Mucosa of rectum (tissue), 2 donors: ENCODE data around the gene TBCD.
A peak's percentile ranks its signal among the peaks of the same experiment; 100 is the strongest.

Source experiments
- H3K27ac ChIP-seq, 2 donors: one replicate each; pipeline ENCODE4 v1.7.0; 2013; ENCODE audit warnings: inconsistent platforms in 2 of 2, low read depth in 2 of 2, low read length in 2 of 2
- H3K27me3 ChIP-seq, 2 donors: one replicate each; pipeline ENCODE4 v1.7.0; 2013; ENCODE audit warnings: low read length in 2 of 2; ENCODE audit not compliant: control insufficient read depth in 2 of 2, insufficient read depth in 2 of 2
- H3K36me3 ChIP-seq, 2 donors: one replicate each; pipeline ENCODE4 v1.7.0; 2013; ENCODE audit warnings: low read length in 2 of 2; ENCODE audit not compliant: control insufficient read depth in 2 of 2, insufficient read depth in 2 of 2
- H3K4me1 ChIP-seq, 2 donors: one replicate each; pipeline ENCODE4 v1.7.0; 2013; ENCODE audit warnings: low read length in 2 of 2, mild to moderate bottlenecking in 1 of 2; ENCODE audit not compliant: control insufficient read depth in 2 of 2, insufficient read depth in 2 of 2
- H3K4me3 ChIP-seq, 2 donors: one replicate each; pipeline ENCODE4 v1.7.0; 2013; ENCODE audit warnings: low read length in 2 of 2
- H3K9ac ChIP-seq, 2 donors: one replicate each; pipeline ENCODE4 v1.7.0; 2013; ENCODE audit warnings: low read length in 2 of 2, low read depth in 1 of 2, mild to moderate bottlenecking in 1 of 2
- H3K9me3 ChIP-seq, 2 donors: one replicate each; pipeline ENCODE4 v1.7.0; 2013; ENCODE audit warnings: low read length in 2 of 2; ENCODE audit not compliant: control insufficient read depth in 2 of 2
- donor health status: healthy.
- donor health status: Normal muscosa, but diverticular disease.

Gene TBCD

DNA sequence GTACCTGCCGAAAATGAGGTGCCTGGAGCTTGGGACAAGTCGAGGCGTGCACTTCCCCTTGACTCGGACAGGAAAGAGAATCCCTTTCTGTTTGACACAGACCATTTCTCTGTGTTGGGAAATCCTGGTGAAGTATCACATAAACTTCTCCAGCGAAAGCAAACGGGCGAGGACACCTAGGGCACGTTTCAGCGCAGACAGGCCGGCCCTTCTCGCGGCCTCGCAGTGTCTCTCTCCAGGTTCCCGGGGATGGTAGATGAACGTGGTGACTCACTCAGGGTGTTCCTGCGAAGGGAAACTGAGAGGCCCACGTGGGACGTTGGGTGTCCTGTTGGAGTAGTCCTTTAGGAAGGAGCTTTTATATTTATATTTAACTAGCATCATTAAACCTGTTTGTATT is 124.3 kb downstream of the TBCD start:
- Histone ChIP-seq H3K36me3 (peaks cover 0 to 7% of the 10 kb centered on the region in 2 donors), H3K9ac (no peak overlapping the region), H3K27me3 (no peaks in the 10 kb centered on the region), H3K4me1 (peaks cover 4 to 12% of the 10 kb centered on the region in 2 donors), H3K4me3 (no peak overlapping the region), H3K9me3 (no peaks in the 10 kb centered on the region), H3K27ac (no peak overlapping the region)

DNA sequence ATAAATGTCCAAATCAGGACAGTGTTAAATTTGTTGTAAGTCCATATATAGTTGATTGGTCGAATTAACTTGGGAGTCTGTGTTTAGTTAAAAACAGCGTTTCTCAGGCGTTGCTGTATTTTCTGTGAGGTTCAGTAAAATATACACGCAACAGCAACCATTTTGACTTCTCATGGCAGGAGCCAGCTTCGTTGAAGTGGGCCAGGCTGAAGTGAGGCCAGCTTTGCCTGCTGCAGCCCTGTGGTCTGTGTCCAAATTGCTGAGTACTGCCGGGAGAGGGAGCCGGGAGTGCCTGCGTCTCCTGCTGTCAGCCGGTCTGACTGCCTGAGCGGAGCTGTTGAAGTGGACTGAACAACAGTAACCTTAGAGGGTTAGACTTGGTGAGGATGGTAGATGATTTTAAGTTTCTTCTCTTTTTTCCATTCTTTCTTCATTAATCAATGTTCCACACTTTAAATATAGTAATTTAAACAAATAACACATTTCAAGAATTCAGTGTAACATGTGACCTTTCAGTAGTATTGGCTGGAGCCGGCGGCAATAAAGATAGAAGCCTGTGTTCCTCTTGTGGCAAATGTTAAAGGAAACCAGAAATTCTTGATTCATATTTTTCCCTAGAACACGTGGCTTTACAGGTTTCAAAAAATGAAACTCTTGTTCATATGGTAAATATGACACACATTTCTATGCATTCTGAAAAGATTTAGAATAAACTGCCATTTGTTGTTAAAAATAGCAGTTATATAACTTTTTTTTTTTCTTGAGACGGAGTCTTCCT is 124.9 kb downstream of the TBCD start:
- no peak overlapping the region for H3K4me3 ChIP-seq
- H3K27me3 ChIP-seq, result no peaks in the 10 kb centered on the region
- H3K36me3 ChIP-seq, result peaks cover 0 to 6% of the 10 kb centered on the region in 2 donors
- H3K4me1 ChIP-seq, result peaks cover 7 to 13% of the 10 kb centered on the region in 2 donors
- peak overlapping the region in 1 of 2 donors; percentile 19 for H3K9ac ChIP-seq
- peak overlapping the region in 1 of 2 donors; percentile 21 for H3K27ac ChIP-seq
- no peaks in the 10 kb centered on the region for H3K9me3 ChIP-seq

DNA sequence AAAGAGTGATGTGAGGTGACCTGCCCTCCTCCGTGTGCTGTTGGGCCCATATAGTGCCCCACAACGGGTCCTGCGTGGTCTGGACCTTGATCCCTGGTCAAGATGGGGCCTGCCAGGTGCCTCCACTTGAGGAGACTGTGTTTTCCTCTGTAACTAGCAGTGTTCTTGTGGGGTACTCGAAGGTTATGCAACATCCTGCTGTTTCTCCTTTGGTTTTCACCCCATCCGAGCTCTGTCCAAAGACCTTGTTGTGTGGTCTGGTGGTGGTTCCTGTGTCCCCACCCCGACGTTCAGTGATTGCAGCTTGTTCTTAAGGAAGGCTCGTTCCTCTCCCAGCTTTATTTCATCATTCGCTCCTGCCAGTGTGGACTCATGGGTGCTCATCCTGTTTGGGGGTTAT is 126.7 kb downstream of the TBCD start:
- H3K36me3 ChIP-seq, result peaks cover 0 to 2% of the 10 kb centered on the region in 2 donors
- H3K4me1 ChIP-seq, result peaks cover 18 to 23% of the 10 kb centered on the region in 2 donors
- no peaks in the 10 kb centered on the region for H3K9me3 ChIP-seq
- no peak overlapping the region for H3K9ac ChIP-seq
- H3K27me3 ChIP-seq, result no peaks in the 10 kb centered on the region
- H3K4me3 ChIP-seq, result no peak overlapping the region
- no peak overlapping the region for H3K27ac ChIP-seq

DNA sequence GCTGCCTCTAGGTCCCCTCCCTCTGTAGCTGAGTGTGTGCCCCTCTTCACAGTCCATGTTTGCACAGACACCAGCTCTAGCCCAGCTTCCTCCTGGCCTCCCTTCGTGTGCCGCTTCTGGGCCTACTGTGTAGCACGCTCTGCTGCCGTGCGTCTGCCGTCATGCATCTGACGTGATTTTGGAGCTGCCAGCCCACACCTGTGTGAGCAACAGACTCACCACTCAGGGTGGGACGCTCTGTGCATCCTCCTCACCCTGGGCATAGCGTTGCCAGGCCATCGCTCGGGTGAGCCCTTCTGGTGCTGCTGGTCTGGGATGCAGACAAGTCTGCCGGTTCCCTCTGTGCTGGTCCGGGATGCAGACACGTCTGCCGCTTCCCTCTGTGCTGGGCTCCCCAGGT is 127.4 kb downstream of the TBCD start:
- no peaks in the 10 kb centered on the region for H3K27me3 ChIP-seq
- no peak overlapping the region for H3K9ac ChIP-seq
- H3K9me3 ChIP-seq, result no peaks in the 10 kb centered on the region
- H3K4me3 ChIP-seq, result no peak overlapping the region
- peaks cover 0 to 2% of the 10 kb centered on the region in 2 donors for H3K36me3 ChIP-seq
- no peak overlapping the region for H3K27ac ChIP-seq
- H3K4me1 ChIP-seq, result peaks cover 21 to 26% of the 10 kb centered on the region in 2 donors

DNA sequence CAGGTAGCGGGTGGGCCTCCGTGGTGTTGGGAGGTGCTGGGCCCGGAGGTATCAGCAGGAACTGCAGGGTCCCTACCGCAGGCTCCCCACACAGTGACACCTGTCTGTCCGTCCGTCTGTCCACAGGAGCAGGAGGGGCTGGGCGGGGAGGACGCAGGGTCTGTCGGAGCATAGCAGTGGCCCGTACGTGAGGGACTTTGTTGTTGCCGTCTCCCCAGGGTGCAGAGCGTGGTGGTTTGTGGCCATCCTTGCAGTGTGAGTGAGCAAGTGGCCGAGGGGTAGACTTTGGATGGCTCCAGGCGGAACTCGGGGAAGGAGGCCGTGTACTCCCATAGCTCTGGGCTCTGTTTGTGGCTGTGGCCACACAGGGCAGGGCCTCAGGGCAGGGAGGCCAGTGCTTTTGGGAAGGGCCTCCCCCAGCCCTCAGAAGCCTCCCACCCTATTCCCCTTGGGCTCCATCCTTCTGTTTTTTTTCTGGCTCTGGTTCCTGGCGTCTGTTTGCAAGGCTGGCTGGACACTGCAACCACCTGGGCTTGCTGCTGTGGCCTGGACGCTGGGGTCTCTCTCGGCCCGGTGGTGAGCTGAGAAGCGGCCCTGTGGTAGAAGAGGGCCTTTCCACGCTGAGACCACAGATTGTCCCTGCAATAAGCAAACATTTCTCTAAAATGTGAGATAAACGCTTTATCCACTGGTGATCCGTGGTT is 128.9 kb downstream of the TBCD start:
- no peak overlapping the region for H3K9ac ChIP-seq
- no peak overlapping the region for H3K4me3 ChIP-seq
- no peaks in the 10 kb centered on the region for H3K9me3 ChIP-seq
- H3K4me1 ChIP-seq, result peaks cover 21 to 26% of the 10 kb centered on the region in 2 donors
- H3K27me3 ChIP-seq, result no peaks in the 10 kb centered on the region
- peaks cover 0 to 2% of the 10 kb centered on the region in 2 donors for H3K36me3 ChIP-seq
- no peak overlapping the region for H3K27ac ChIP-seq

DNA sequence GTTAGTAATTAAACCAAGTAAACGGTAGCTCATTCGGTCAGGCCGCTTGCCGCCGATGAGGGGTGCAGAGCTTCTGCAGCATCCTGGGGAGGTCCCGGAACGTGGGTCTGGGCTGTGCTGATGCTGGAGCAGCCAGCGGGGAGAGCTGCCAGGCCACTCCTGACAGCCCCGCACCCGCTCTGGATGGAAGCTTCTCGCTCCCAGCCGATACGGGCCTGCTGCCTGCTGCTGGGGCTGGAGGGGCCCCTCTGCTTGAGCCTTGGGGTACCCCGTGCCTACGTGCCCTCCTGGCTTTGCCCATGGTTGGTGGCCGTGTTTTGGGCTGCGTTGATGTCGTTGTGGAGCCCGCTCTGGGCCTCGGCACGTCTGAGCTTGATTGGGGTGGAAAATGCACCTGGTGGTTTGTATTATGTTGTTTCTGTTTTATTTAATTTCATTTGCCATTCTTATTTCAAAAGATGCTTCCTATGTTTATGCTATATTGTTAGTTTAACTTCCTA is 129.5 kb downstream of the TBCD start:
- peaks cover 21 to 26% of the 10 kb centered on the region in 2 donors for H3K4me1 ChIP-seq
- no peaks in the 10 kb centered on the region for H3K9me3 ChIP-seq
- peak overlapping the region in 1 of 2 donors; percentile 82 for H3K27ac ChIP-seq
- no peaks in the 10 kb centered on the region for H3K27me3 ChIP-seq
- H3K36me3 ChIP-seq, result peaks cover 0 to 6% of the 10 kb centered on the region in 2 donors
- H3K4me3 ChIP-seq, result no peak overlapping the region
- H3K9ac ChIP-seq, result no peak overlapping the region

DNA sequence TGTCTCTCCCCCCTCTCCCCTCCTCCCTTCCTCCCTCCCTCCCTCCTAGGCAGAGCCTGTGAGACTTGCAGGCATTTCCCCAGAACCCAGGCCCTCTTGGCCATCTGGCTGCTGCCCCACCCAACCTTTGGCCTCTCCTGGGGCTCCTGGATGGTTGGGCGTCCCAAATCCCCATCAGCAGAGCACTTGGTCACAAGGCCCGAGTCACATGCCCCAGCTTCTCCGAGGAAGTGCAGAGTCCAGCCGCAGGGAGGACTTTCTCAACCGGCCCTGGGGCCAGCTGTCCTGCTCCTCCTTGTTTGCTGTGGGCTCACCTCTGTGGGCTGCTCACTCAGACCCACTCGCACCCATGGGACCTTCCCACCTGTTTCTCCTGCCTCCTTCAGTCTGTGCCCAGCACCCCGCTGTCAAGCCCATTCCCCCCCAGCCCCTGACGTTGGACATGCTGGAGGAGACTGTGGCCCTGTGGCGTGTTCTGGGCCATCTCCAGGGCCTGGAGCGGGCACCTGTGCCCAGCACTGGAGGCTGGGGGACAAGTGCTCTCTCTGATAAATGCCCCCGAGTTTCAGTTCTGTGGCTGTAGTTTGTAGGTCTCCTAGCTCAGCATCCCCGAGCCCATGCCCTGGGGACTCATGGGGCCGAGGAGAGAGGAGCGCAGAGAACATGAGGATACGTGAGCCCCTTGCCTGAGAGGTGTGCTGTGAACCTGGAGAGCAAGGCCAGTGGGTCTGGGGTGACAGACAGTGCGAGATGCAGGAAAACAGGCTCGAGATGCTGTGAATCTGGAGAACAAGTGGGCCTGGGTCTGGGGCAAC is 130.2 kb downstream of the TBCD start:
- Histone ChIP-seq H3K9me3 (no peaks in the 10 kb centered on the region), H3K4me1 (peaks cover 17 to 26% of the 10 kb centered on the region in 2 donors), H3K27me3 (no peaks in the 10 kb centered on the region), H3K36me3 (peaks cover 0 to 6% of the 10 kb centered on the region in 2 donors), H3K27ac (peak overlapping the region; percentile 55 to 82), H3K9ac (peak overlapping the region; percentile 14 to 72), H3K4me3 (peak overlapping the region in 1 of 2 donors; percentile 31)

DNA sequence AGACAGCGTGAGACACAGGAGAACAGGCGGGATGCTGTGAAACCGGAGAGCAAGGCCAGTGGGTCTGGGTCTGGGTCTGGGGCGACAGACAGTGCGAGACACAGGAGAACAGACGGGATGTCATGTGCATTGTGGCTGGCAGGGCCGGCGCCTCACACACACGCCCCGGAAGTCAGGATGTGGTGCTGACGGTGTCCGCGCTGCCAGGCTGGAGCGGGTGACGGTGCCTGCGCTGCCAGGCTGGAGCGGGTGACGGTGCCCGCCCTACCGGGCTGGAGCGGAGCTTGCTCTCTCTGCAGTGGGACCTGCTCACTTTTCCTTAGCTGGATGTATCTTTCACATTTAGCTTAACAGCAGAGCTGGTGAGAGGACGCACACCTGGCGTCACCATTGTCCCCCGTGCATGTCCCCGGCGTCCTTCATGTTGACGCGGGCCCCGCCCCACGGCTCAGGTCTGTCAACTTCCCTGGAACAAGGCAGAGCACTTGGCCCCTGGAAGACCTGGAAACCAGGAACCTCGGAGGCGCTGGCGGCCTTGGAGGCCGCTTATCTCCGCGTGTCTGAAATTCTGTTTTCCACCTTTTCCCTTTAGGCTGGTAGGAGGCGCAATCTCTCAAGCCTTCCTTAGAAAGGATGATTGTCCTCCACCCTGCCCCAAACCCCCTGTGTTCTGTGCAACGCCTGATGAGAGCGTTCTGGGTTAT is 131.0 kb downstream of the TBCD start:
- peaks cover 0 to 6% of the 10 kb centered on the region in 2 donors for H3K36me3 ChIP-seq
- peaks cover 17 to 26% of the 10 kb centered on the region in 2 donors for H3K4me1 ChIP-seq
- H3K9me3 ChIP-seq, result no peaks in the 10 kb centered on the region
- H3K4me3 ChIP-seq, result peak overlapping the region in 1 of 2 donors; percentile 24
- H3K27ac ChIP-seq, result peak overlapping the region; percentile 55 to 82
- no peaks in the 10 kb centered on the region for H3K27me3 ChIP-seq
- peak overlapping the region; percentile 18 to 72 for H3K9ac ChIP-seq

DNA sequence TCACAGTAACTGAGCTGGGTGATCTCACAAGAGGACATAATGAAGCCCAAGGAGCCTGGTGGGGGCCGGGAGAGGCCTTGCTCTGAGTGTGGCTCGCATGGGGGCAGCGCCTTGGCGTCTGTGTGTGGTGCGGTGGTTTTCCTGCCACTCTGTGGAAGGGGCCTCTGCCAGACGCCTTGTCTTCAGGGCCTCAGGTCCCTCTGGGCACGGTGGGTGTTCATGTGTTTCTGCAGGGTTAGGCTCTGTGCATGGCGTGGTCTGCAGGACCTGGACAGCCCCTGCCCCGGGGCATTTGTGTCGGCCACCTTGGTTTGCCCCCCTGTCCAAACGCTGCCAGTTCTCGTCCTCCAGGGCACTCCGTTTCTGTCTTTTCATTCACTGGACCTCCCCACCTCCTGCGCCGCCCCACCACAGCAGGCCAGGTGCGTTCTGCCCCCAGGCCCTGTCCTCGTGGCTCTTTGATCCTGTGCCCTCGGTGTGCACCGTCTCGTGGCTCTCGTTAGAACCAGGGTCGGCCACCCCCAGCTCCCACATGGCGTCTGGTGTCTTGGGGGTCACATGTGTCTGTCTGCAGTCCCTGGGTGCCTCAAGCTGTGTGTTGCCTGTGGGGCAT is 131.7 kb downstream of the TBCD start:
- Histone ChIP-seq H3K4me1 (peaks cover 19 to 25% of the 10 kb centered on the region in 2 donors), H3K36me3 (peaks cover 0 to 6% of the 10 kb centered on the region in 2 donors), H3K4me3 (no peak overlapping the region), H3K9ac (peak overlapping the region in 1 of 2 donors; percentile 18), H3K27ac (peak overlapping the region; percentile 55 to 82), H3K27me3 (no peaks in the 10 kb centered on the region), H3K9me3 (no peaks in the 10 kb centered on the region)
